Loucy (cell line): ENCODE results near the gene VIPR1.

Experiments used
- H2AFZ ChIP-seq: fragments of 200-600 bp; sonication (generic); 2 replicates; pipeline ENCODE4 v1.6.0; 2016; ENCODE audit warnings: antibody characterized with exemption, mild to moderate bottlenecking, low read length, moderate library complexity
- H3F3A ChIP-seq: fragments of 200-600 bp; 2 replicates; pipeline ENCODE4 v1.6.0; 2016; ENCODE audit warnings: antibody characterized with exemption, low read depth, mild to moderate bottlenecking
- H3K27me3 ChIP-seq: fragments of 200-600 bp; sonication (generic); 2 replicates; pipeline ENCODE4 v1.6.1; 2014; ENCODE audit warnings: low read length, mild to moderate bottlenecking; ENCODE audit not compliant: insufficient read depth, poor library complexity, severe bottlenecking
- H3K36me3 ChIP-seq: fragments of 200-600 bp; sonication (generic); 2 replicates; pipeline ENCODE4 v1.6.1; 2016; ENCODE audit warnings: low read length; ENCODE audit not compliant: insufficient read depth
- H3K4me1 ChIP-seq: fragments of 200-600 bp; sonication (generic); 2 replicates; pipeline ENCODE4 v1.5.1; 2014; ENCODE audit warnings: low read length, mild to moderate bottlenecking; ENCODE audit not compliant: insufficient read depth, poor library complexity, severe bottlenecking
- H3K4me2 ChIP-seq: fragments of 200-600 bp; sonication (generic); 2 replicates; pipeline ENCODE4 v1.6.0; 2014; ENCODE audit warnings: antibody characterized with exemption, low read length, low read depth, mild to moderate bottlenecking; ENCODE audit not compliant: poor library complexity, severe bottlenecking
- H3K4me3 ChIP-seq: fragments of 200-600 bp; sonication (generic); 2 replicates; pipeline ENCODE4 v1.5.1; 2014; ENCODE audit warnings: low read length, mild to moderate bottlenecking, mixed read lengths; ENCODE audit not compliant: poor library complexity, severe bottlenecking
- H3K79me2 ChIP-seq: fragments of 200-600 bp; sonication (generic); 2 replicates; pipeline ENCODE4 v1.6.1; 2014; ENCODE audit warnings: low read length; ENCODE audit not compliant: insufficient read depth
- H3K9ac ChIP-seq: fragments of 200-600 bp; sonication (generic); 2 replicates; pipeline ENCODE4 v1.6.0; 2014; ENCODE audit warnings: mild to moderate bottlenecking, low read depth, low read length, moderate library complexity; ENCODE audit not compliant: poor library complexity, severe bottlenecking
- H3K9me2 ChIP-seq: fragments of 200-600 bp; sonication (generic); replicated peaks from 2 replicates; pipeline ENCODE4 v1.6.1; 2016; ENCODE audit warnings: low read depth, low read length, mixed read lengths
- H3K9me3 ChIP-seq: fragments of 200-600 bp; sonication (generic); 2 replicates; pipeline ENCODE4 v1.6.1; 2014; ENCODE audit warnings: mild to moderate bottlenecking, antibody characterized with exemption, low read length, low read depth; ENCODE audit not compliant: insufficient read depth
- H4K20me1 ChIP-seq: fragments of 200-600 bp; sonication (generic); 2 replicates; pipeline ENCODE4 v1.6.0; 2014; ENCODE audit warnings: antibody characterized with exemption, low read length, mild to moderate bottlenecking; ENCODE audit not compliant: insufficient read depth, poor library complexity, severe bottlenecking
- CTCF ChIP-seq: fragments of 200-600 bp; sonication (generic); conservative IDR thresholded peaks from 2 replicates; pipeline ENCODE4 v1.5.1; 2014; ENCODE audit warnings: mild to moderate bottlenecking, antibody characterized with exemption, low read length
- EZH2phosphoT487 ChIP-seq: fragments of 200-600 bp; IDR thresholded peaks from 2 replicates; pipeline ENCODE4 v1.6.1; 2018; ENCODE audit warnings: antibody characterized with exemption, mild to moderate bottlenecking, moderate library complexity, borderline replicate concordance

Gene VIPR1

GRCh38 chr3:42489116-42489936 is 13.1 kb upstream of the VIPR1 start:
- Histone ChIP-seq H3K4me1 (no peaks in the 10 kb centered on the region), H3F3A (no peaks in the 10 kb centered on the region), H3K36me3 (no peaks in the 10 kb centered on the region), H3K27me3 (no peaks in the 10 kb centered on the region), H3K9ac (no peak overlapping the region), H3K9me3 (no peaks in the 10 kb centered on the region), H3K4me3 (no peak overlapping the region), H2AFZ (no peak overlapping the region), H3K79me2 (no peaks in the 10 kb centered on the region), H3K9me2 (no peaks in the 10 kb centered on the region), H3K4me2 (no peak overlapping the region), H4K20me1 (no peaks in the 10 kb centered on the region)
- TF ChIP-seq CTCF, result no peak
- TF ChIP-seq EZH2phosphoT487, result no peak

- Histone ChIP-seq H3K27me3 (no peaks in the 10 kb centered on the region), H3K36me3 (no peaks in the 10 kb centered on the region), H3K9me2 (no peaks in the 10 kb centered on the region), H3K4me1 (no peaks in the 10 kb centered on the region), H3K4me2 (no peak overlapping the region), H3K4me3 (no peak overlapping the region), H3K9ac (no peak overlapping the region), H3F3A (no peaks in the 10 kb centered on the region), H4K20me1 (no peaks in the 10 kb centered on the region), H3K79me2 (no peaks in the 10 kb centered on the region), H3K9me3 (no peaks in the 10 kb centered on the region), H2AFZ (no peak overlapping the region)
- TF ChIP-seq EZH2phosphoT487 (no peak), CTCF (no peak)
These were observed 12.6 kb upstream of the VIPR1 start for GRCh38 chr3:42489937-42490227.

GRCh38 chr3:42490243-42490642 is 12.2 kb upstream of the VIPR1 start:
- Histone ChIP-seq H3K36me3 (no peaks in the 10 kb centered on the region), H3K4me3 (no peak overlapping the region), H3K4me2 (no peak overlapping the region), H3K27me3 (no peaks in the 10 kb centered on the region), H3K4me1 (no peaks in the 10 kb centered on the region), H3K9me2 (no peaks in the 10 kb centered on the region), H2AFZ (no peak overlapping the region), H3K9ac (no peak overlapping the region), H3K9me3 (no peaks in the 10 kb centered on the region), H3F3A (no peaks in the 10 kb centered on the region), H4K20me1 (no peaks in the 10 kb centered on the region), H3K79me2 (no peaks in the 10 kb centered on the region)
- no peak for TF ChIP-seq CTCF
- TF ChIP-seq EZH2phosphoT487, result no peak
